MG63 (cell line): Measurements from ENCODE around the gene TM4SF4. TPM values are rescaled to one million over a fixed set of nuclear protein-coding genes. Genes with fewer than 3 reads are reported as not detected.
"Not testable (repeated sequence)": the region's sequence is repeated elsewhere in the genome, so short reads cannot be mapped to it uniquely, and the experiment has no call there.

Source experiments
- DNase-seq: peaks from one replicate; pipeline ENCODE4 v3.0.0-alpha.2; 2020
- H3K27me3 ChIP-seq: fragments of 250-450 bp; sonication (Bioruptor Pico); 2 replicates; pipeline ENCODE4 v1.5.1; 2020; ENCODE audit warnings: mild to moderate bottlenecking, moderate library complexity
- H3K36me3 ChIP-seq: fragments of 250-450 bp; sonication (Bioruptor Pico); 2 replicates; pipeline ENCODE4 v1.5.1; 2020; ENCODE audit warnings: mild to moderate bottlenecking, moderate library complexity
- H3K4me3 ChIP-seq: fragments of 250-450 bp; sonication (Bioruptor Pico); 2 replicates; pipeline ENCODE4 v1.5.1; 2020; ENCODE audit warnings: mild to moderate bottlenecking, moderate library complexity
- H3K9me3 ChIP-seq: fragments of 250-450 bp; sonication (Bioruptor Pico); 2 replicates; pipeline ENCODE4 v1.5.1; 2020; ENCODE audit warnings: mild to moderate bottlenecking, moderate library complexity
- total RNA-seq: library from RNA; depleted of rRNA; stranded (reverse); fragments of >200 nt; shearing (Covaris generic); gene quantifications from 2 replicates; pipeline ENCODE4 v1.2.3, GENCODE V29; 2014; ENCODE audit warnings: low replicate concordance; rRNA removed

TM4SF4 gene, protein sequence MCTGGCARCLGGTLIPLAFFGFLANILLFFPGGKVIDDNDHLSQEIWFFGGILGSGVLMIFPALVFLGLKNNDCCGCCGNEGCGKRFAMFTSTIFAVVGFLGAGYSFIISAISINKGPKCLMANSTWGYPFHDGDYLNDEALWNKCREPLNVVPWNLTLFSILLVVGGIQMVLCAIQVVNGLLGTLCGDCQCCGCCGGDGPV
- not detected in 2 replicates for total RNA-seq

DNA sequence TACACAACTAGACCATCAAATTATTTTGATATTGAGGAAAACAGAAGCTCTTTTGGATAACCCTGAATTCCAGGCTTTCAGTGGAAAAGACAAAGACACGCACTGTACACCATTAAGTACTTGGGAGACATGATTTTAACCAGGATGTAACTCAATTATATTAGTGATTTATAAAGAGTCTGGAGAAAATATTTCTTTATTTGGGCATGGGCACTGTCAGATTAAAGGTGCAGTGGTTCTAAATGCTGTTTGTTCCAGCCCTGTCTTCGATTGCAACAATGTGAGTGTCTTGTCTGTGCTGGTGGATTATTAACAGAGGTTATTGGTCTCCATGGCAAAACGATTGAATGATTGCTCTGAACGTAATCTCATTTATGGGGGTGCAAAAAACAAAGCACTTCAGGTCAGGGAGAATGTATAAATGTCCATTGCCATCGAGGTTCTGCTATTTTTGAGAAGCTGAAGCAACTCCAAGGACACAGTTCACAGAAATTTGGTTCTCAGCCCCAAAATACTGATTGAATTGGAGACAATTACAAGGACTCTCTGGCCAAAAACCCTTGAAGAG lies at the start of gene TM4SF4:
Gene TM4SF4, plus strand, starts transcription at position 448 of the 568 bp plus-strand sequence. CDS start 181 bp downstream, outside the sequence.
- Histone ChIP-seq H3K9me3 (no peaks in the 10 kb centered on the region), H3K27me3 (no peaks in the 10 kb centered on the region), H3K4me3 (no peak within 1 kb of the TSS), H3K36me3 (no peaks in the 10 kb centered on the region)
- no peak for DNase-seq

DNA sequence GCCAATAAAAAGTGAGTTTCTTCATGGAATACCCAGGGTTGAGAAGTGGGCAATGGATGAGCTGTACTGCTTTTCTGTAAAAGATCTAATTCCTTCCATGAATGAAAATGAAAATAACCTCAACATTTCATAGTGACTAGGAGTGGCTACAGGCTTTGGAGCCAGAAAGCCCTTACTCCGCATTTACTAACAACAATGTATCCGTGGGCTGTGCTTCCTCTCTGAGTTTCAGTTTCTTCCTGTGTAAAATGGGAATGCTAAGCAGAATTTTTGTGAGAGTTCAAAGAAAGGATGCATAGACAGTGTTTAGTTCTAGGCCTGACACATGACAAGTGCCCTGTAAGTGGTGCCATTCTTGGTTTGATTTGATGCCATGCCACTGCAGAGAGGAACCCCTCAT lies 49.6 kb upstream of the TM4SF4 start:
- no peaks in the 10 kb centered on the region for H3K27me3 ChIP-seq
- DNase-seq = no peak
- H3K4me3 ChIP-seq = no peak overlapping the region
- no peaks in the 10 kb centered on the region for H3K36me3 ChIP-seq
- no peaks in the 10 kb centered on the region for H3K9me3 ChIP-seq

DNA sequence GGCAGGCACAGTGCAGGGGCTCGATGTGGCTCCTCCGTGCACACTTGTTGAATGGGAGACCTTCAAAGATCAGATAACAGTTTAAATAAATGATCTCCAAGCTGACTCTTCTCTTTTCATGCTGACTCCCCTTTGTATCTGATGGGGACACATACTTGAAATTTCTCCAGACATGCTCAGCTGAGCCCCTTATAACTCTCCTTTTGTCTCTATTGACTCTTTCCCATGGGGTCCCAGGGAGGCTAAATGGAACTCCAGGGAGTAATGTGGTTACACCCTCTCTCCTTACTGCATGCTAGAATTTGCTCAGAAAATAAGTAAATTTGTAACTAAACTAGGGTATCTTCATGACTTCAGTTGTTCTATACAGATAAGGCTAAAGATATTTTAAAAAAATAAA lies 48.2 kb upstream of the TM4SF4 start:
- no peak for DNase-seq
- Histone ChIP-seq H3K4me3 (no peak overlapping the region), H3K27me3 (no peaks in the 10 kb centered on the region), H3K9me3 (no peaks in the 10 kb centered on the region), H3K36me3 (no peaks in the 10 kb centered on the region)

DNA sequence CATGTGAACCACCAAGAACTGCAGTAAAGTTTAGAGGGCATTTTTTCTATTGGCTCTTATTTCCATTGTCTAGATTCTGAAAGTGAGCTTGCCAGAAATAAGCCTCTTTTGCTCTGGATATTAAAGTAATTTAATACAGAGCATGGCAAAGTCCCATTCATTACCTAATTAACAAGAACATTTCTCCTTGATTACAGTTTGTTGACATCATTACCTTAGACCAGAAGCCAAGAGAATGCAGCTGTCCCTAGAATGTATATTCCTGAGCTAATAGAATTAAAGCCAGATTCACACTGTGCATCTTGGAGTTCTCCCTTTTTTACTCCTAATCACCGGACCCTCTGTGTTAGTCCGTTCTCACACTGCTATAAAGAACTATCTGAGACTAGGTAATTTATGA lies 46.4 kb upstream of the TM4SF4 start:
- no peaks in the 10 kb centered on the region for H3K9me3 ChIP-seq
- no peaks in the 10 kb centered on the region for H3K27me3 ChIP-seq
- DNase-seq = no peak
- no peak overlapping the region for H3K4me3 ChIP-seq
- H3K36me3 ChIP-seq = no peaks in the 10 kb centered on the region

DNA sequence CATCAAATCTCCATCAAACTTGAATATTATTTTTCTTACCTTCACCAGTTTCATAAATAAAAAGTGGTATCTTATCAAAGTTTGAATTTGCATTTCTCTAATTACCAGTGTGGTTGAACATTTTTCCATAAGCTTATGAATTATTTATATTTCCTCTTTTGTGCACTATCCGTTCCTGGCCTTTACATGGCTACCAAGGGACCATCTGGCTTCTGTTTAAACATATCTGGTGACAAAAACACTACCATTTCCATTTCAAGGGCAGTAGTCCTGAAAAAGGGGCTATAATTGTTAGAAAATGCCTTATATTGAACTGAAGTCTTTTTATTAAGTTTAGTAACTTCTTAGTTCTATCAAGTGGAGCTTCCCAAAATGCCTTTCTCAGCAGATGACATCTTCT lies 44.3 kb upstream of the TM4SF4 start:
- Histone ChIP-seq H3K4me3 (no peak overlapping the region), H3K9me3 (peaks cover 3% of the 10 kb centered on the region; the same call in 1 of the 2 replicates), H3K27me3 (no peaks in the 10 kb centered on the region), H3K36me3 (no peaks in the 10 kb centered on the region)
- DNase-seq = no peak

DNA sequence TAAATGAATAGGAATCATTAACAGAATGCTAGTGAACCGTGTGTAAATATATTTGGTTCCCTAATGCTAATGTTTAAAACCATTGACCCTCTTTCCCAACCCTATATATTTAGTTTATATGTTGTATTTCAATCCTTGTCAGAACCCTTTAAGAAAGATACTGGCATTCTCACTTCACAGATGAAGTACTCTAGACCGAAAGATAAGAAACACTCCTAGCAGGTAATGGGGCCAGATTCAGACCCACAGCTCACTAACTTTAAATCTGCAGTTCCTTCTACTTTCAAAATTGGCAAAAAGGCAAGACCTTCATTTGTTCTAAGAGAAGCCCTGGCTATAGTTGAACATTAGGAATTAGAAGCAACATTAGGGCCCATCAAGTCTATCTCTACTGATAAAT lies 42.3 kb upstream of the TM4SF4 start:
- H3K36me3 ChIP-seq = no peaks in the 10 kb centered on the region
- H3K9me3 ChIP-seq = peaks cover 3% of the 10 kb centered on the region; the same call in 1 of the 2 replicates
- H3K4me3 ChIP-seq = no peak overlapping the region
- H3K27me3 ChIP-seq = no peaks in the 10 kb centered on the region
- no peak for DNase-seq

DNA sequence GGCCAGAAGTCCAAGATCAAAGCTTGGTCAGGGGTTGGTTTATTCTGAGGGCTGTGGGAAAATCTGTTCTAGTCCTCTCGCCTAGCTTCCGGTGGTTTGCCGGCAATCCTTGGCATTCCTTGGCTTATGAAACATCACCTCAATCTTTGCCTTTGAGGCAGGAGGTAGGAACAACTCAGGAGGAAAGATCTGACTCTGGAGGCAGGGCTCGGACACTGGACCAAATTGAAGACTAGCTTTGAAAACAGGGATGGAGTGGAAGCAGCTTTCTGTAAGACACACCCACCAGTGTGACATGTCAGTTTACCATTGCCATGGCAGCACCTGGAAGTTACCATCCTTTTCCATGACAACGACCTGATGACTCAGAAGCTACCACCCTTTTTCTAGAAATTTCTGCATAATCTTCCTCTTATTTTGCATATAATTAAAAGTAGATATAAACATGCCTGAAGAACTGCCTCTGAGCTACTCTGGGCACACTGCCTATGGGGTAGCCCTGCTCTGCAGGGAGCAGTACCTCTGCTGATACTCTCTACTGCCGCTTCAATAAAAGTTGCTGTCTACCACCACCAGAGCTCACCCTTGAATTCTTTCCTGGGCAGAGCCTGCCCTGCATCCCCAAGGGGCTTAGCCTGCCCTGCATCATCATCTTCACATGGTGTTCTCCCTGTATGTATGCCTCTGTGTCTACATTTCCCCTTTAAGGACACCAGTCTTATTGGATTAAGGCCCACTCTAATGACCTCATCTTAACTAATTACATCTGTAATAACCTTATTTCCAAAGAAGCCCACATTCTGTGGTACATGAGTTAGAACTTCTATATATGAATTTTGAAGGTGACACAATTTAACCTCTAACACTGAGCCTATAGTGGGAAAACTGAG lies 38.3 kb upstream of the TM4SF4 start:
- no peak for DNase-seq
- Histone ChIP-seq H3K27me3 (no peaks in the 10 kb centered on the region), H3K9me3 (peaks cover 7% of the 10 kb centered on the region; the same call in 1 of the 2 replicates), H3K36me3 (no peaks in the 10 kb centered on the region), H3K4me3 (no peak overlapping the region)

DNA sequence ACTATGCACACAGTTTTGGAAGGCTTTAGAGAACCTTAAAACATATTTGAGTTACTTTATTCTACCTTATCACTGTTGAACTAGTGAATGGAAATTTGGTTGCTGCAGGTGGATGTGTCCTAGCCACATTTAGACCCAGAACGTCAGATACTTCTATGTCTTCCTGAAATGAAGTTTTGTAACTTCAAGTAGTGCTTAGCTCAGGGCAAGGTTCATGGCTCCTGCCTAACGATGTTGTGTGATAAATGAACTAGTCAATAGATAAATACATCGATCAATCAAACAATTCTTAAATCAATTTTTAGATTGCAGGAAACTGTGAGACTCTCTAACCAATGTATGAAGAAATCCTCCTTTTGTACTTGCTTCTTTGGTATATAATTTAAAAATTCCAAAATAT lies 37.2 kb upstream of the TM4SF4 start:
- no peak overlapping the region for H3K4me3 ChIP-seq
- H3K36me3 ChIP-seq = no peaks in the 10 kb centered on the region
- peaks cover 7% of the 10 kb centered on the region; the same call in 1 of the 2 replicates for H3K9me3 ChIP-seq
- DNase-seq = no peak
- H3K27me3 ChIP-seq = no peaks in the 10 kb centered on the region

DNA sequence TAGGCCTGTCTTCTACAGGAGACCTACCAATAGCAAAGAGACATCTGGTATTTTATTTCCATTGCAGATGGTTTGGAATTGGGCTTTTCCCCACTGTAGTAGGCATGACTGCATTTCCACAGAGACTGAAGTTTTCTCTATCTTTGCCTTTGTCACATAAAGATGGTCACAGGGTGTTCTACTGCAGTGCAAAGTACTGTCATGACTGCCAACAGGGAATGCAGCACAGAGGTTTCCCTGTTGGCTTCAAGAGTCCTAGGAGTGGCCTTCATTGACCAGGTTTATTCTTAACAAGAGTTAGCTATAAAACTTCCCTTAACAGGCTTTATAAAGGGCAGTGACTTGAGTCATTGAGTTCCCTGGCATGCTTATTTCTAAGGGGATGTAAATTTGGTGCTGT lies 36.8 kb upstream of the TM4SF4 start:
- no peaks in the 10 kb centered on the region for H3K36me3 ChIP-seq
- no peak for DNase-seq
- no peaks in the 10 kb centered on the region for H3K27me3 ChIP-seq
- no peak overlapping the region for H3K4me3 ChIP-seq
- H3K9me3 ChIP-seq = peaks cover 7% of the 10 kb centered on the region; the same call in 1 of the 2 replicates

DNA sequence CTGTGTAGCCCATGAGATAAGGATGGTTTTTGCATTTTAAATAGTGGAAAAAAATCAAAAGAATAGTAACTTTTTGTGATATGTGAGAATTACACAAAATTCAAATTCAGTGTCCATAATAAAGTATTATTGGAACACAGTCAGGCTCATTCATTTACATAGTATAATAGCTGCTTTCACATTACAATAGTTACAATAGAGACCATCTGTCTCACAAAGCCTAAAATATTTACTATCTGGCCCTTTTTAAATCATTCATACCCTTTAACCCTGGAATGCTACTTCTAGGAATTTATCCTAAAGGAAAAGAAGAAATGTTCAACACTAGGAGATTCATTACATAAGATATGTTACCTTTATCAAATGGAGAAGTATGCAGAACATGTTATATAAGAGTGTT lies 35.5 kb upstream of the TM4SF4 start:
- H3K9me3 ChIP-seq = peaks cover 7% of the 10 kb centered on the region; the same call in 1 of the 2 replicates
- H3K36me3 ChIP-seq = no peaks in the 10 kb centered on the region
- no peak overlapping the region for H3K4me3 ChIP-seq
- no peaks in the 10 kb centered on the region for H3K27me3 ChIP-seq
- no peak for DNase-seq

DNA sequence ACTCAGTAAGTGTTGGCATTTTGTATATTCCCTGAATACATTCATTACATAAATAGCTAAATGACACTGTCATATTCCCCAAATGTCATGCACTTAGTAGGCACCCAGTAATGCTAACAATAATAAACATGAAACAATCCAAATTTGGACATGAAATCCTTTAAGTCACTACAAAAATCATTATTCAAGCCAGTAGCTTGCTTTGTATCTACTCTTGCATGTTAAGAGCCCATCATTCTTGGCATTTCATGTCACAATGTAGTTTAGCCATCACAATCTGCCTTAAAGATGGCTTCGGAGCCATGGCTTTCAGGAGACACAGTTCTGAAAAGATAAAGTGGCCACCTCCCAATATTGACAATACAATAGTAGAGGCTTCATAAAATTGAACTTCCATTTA lies 32.9 kb upstream of the TM4SF4 start:
- H3K9me3 ChIP-seq = peaks cover 3% of the 10 kb centered on the region; the same call in 1 of the 2 replicates
- no peaks in the 10 kb centered on the region for H3K27me3 ChIP-seq
- no peaks in the 10 kb centered on the region for H3K36me3 ChIP-seq
- no peak for DNase-seq
- H3K4me3 ChIP-seq = no peak overlapping the region

DNA sequence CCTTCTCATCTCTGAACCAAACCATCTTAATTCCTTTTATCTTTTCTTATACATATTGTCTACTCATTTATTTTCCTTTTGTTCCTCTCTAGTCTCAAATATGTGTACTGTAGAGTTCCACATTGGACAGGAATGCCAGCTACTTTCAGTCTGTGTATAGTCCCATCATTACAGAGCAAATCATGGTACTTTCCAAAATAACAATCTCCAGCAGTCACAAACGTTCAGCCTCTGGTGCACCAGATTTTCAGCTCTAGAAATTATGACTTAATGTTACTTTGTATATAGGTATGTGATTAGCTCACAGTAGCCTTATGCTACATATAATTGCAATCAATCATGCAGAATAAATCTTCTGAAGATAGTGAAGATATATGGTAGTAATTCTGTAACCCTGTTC lies 32.5 kb upstream of the TM4SF4 start:
- Histone ChIP-seq H3K36me3 (no peaks in the 10 kb centered on the region), H3K27me3 (no peaks in the 10 kb centered on the region), H3K9me3 (peaks cover 3% of the 10 kb centered on the region; the same call in 1 of the 2 replicates), H3K4me3 (no peak overlapping the region)
- no peak for DNase-seq

DNA sequence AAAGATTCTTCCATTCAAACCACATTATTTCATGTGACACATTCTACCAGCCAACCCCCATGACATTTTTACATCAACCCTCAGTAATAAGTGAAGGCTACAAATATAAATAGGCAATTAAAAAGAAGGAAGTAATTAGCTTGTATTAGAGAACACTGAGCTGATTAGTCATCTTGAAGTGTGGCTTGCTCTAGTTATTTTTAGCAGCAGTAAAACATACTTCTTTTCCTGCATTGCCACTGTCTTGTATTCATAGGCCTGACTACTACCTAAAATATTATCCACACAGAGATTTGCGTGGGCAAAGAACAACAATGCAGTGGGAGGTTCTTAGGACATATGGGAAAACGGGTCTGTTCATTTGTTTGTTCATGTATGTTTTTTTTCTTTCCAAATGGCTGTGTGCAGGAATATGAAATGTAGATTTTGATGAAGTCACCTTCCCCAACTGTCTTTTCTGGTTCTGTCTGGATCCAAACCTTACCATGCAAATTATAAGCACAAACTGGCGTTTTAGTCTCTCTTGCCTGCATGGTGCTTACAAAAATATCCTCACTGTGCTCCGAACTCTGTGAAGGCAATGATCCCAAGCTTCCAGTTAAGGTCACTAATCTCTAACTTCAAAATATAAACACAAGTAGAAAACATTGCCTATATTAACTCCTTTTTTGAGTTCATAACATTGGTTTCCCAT lies 31.5 kb upstream of the TM4SF4 start:
- DNase-seq = no peak
- Histone ChIP-seq H3K27me3 (no peaks in the 10 kb centered on the region), H3K4me3 (no peak overlapping the region), H3K36me3 (no peaks in the 10 kb centered on the region), H3K9me3 (peaks cover 3% of the 10 kb centered on the region; the same call in 1 of the 2 replicates)

DNA sequence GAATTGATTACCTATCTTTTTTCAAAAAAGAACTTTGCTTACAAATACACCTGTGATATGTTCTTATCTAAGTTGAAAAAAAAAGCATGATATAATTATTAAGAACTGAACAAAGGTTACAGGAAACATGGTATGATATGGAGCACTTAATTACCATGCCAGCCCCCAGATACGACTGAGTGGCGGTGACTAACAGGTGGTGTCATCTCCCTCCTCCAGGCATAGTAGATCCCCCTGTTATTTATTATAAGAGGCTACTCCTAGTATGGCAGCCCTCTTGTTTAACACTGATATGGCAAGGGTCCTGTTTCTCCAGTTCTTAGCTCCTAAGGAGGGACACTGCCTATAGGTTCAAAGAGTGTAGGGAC lies 31.0 kb upstream of the TM4SF4 start:
- Histone ChIP-seq H3K27me3 (no peaks in the 10 kb centered on the region), H3K36me3 (no peaks in the 10 kb centered on the region), H3K9me3 (peaks cover 3% of the 10 kb centered on the region; the same call in 1 of the 2 replicates), H3K4me3 (no peak overlapping the region)
- DNase-seq = no peak

DNA sequence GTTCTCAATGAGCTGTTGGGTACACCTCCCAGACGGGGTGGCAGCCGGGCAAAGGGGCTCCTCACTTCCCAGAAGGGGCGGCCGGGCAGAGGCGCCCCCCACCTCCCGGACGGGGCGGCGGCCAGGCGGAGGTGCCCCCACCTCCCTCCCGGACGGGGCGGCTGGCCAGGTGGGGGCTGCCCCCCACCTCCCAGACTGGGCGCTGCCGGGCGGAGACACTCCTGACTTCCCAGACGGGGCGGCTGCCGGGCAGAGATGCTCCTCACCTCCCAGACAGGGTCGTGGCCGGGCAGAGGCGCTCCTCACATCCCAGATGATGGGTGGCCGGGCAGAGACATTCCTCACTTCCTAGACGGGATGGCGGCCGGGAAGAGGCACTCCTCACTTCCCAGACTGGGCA lies 29.6 kb upstream of the TM4SF4 start:
- H3K27me3 ChIP-seq, H3K9me3 ChIP-seq, H3K36me3 ChIP-seq, H3K4me3 ChIP-seq, DNase-seq: not testable (repeated sequence)

DNA sequence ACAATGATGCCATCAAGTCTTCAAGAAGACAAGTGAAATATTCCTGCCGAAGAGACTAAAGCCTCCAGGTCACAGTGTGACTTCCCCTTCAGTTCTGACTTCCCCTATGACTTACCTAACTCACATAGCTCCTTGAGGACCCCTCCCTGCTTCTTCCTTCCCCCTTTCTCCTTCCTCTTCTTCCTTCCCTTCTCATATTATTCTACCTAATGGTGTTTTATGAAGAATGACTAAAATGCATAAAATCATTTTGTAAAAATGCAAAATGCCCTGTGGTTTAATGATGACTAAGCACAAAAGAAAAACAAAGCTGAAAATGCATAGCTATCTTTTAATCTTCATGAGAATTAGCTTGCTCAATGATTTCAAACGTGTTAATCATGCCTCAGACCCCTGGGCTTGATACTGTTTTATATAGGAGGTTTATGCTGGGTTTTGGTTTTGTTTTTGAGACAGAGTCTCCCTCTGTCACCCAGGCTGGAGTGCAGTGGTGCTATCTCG lies 26.1 kb upstream of the TM4SF4 start:
- DNase-seq = no peak
- Histone ChIP-seq H3K4me3 (no peak overlapping the region), H3K9me3 (peaks cover 25% of the 10 kb centered on the region), H3K27me3 (no peaks in the 10 kb centered on the region), H3K36me3 (no peaks in the 10 kb centered on the region)

DNA sequence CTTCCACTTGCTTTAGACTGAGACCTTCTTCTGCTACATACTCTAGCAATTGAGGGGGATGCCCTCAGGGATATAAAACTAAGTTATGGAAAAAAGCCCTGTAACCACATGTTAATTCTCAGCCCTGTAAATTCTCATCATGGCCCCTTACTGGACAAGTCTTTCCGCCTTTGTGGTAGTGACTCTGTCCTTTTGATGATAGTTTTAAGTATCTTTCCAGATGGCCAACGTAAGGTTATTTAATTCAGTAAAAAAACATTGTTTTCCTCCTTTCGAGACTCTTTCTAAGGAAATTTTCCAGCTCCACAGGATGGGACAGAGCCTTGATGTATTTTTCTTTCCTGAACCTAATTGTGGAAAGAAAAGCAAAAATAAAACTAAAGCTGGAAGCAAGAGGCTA lies 25.3 kb upstream of the TM4SF4 start:
- Histone ChIP-seq H3K9me3 (peaks cover 25% of the 10 kb centered on the region), H3K4me3 (no peak overlapping the region), H3K36me3 (no peaks in the 10 kb centered on the region), H3K27me3 (no peaks in the 10 kb centered on the region)
- DNase-seq = no peak
